Adrenal gland (tissue), 12 donors: ENCODE measurements around the gene TPM2. TPM values are rescaled to one million over a fixed set of nuclear protein-coding genes. Genes with fewer than 3 reads are reported as not detected.

Source experiments
- DNase-seq, 7 donors: peaks; one replicate each; pipeline ENCODE4 v3.0.0-alpha.2; 2019 to 2020
- H3K27ac ChIP-seq, 5 donors: fragments of 200-600 bp; sonication (generic) in 4 of 5; 1 replicate in 3 of 5; 2 replicates in 2 of 5; pipeline versions ENCODE4 v1.5.1 to v1.8.0; 2016 to 2020; ENCODE audit warnings: mild to moderate bottlenecking in 1 of 5
- H3K27me3 ChIP-seq: fragments of 200-600 bp; 2 replicates; pipeline ENCODE4 v1.8.0; 2021
- H3K36me3 ChIP-seq, 2 donors: fragments of 200-600 bp; replicated peaks in 1 of 2; 1 replicate in 1 of 2; 2 replicates in 1 of 2; pipeline versions ENCODE4 v1.5.1 to v1.8.0; 2018 to 2022
- H3K4me1 ChIP-seq, 2 donors: fragments of 200-600 bp; replicated peaks in 1 of 2; 1 replicate in 1 of 2; 2 replicates in 1 of 2; pipeline versions ENCODE4 v1.5.1 to v1.8.0; 2018 to 2021
- H3K4me3 ChIP-seq, 4 donors: fragments of 200-600 bp; sonication (generic) in 3 of 4; one replicate each; pipeline ENCODE4 v1.5.1; 2016 to 2018
- H3K9me3 ChIP-seq, 3 donors: fragments of 200-600 bp; sonication (generic) in 1 of 3; replicated peaks in 1 of 3; 1 replicate in 2 of 3; 2 replicates in 1 of 3; pipeline versions ENCODE4 v1.5.1 to v1.8.0; 2016 to 2021
- POLR2A ChIP-seq, 2 donors: fragments of 450-650 bp; IDR thresholded peaks; one replicate each; pipeline ENCODE4 v1.6.1; 2017; ENCODE audit warnings: antibody characterized with exemption in 2 of 2, mild to moderate bottlenecking in 2 of 2, moderate library complexity in 1 of 2
- WGBS, 4 donors: extraction: QIAGEN DNeasy Blood & Tissue Kit in 2 of 4; methylation state at CpG; one replicate each; pipeline versions ENCODE4 v1.1.5 to v1.1.7; 2013 to 2017; 5-methylcytosine and 5-hydroxymethylcytosine counted together
- intact Hi-C, 2 donors: fragments of 100-400 bp; cut with DNase I; formaldehyde crosslinking; loops; one replicate each; pipeline versions ENCODE4 v1.14.1 to v1.15.0; 2022 to 2023
- polyA plus RNA-seq, 3 donors: library from polyadenylated mRNA; stranded (reverse); fragments of 200-250 nt in 2 of 3; fragments of 350-450 nt in 1 of 3; fragmentation: Illumina TruSeq in 1 of 3; extraction: RNeasy Lipid Tissue Mini Kit (QIAGEN cat#74804) in 1 of 3; gene quantifications; one replicate each; pipeline ENCODE4 v1.2.3, GENCODE V29; 2013 to 2014
- total RNA-seq, 9 donors: library from RNA; depleted of rRNA in 4 of 9; stranded (reverse); fragments of >200 nt in 4 of 9; fragments of 120-200 nt in 1 of 9; fragmentation: NEBNext Ultra II Directional in 1 of 9; extraction: Animal tissue kit (Norgen Biotek cat#: 25700) in 1 of 9; gene quantifications; one replicate each; pipeline versions ENCODE4 v1.1.0 to v1.2.4, GENCODE V29; 2013 to 2023
- TF ChIP-seq, protein P1 (sequence below), 6 experiments: fragments of 450-650 bp in 4 of 6; fragments of 200-600 bp in 2 of 6; sonication (generic) in 1 of 6; IDR thresholded peaks; 1 replicate in 5 of 6; 2 replicates in 1 of 6; pipeline versions ENCODE4 v1.5.1 to v1.8.0; 2016 to 2021; ENCODE audit warnings: antibody characterized with exemption in 6 of 6, mild to moderate bottlenecking in 2 of 6, moderate library complexity in 1 of 6
- donor health status: healthy with polysubstance abuse.
- donor health status: Bipolar disorder and iron deficiency.
- donor health status: DM: yes; HTN: yes; CAD: no.
- donor health status: DM: no; HTN: no; CAD: no.
- donor health status: DM: no; HTN: no; CAD: no.
- donor health status: DM: yes; HTN: yes; CAD: no.

TPM2 gene
- total and polyA plus RNA-seq, 12 donors, result 188 to 1,472 (median 397) TPM

DNA sequence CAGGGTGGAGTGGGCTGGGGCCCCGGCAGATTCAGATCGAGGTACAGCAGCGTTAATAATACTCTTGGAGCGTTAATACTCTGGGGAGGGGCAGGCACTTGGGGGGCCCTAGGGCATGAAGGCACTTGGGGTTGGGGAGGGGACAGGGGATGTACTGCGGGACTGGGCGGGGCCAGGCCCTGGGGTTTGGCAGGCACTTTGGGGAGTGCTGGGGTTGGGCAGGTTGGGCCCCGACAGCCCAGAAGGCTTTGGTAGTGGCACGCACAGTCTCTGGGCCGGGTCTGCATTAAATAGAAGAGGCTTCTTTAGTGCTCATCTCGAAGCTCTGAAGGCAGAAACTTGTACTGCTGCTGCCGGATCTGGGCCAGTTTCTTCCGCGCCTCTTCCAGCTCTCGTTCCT, 7.8 kb upstream of the TPM2 start:
- H3K36me3 ChIP-seq, result peaks cover 0 to 67% of the 10 kb centered on the region in 2 donors
- DNase-seq, result no peak

DNA sequence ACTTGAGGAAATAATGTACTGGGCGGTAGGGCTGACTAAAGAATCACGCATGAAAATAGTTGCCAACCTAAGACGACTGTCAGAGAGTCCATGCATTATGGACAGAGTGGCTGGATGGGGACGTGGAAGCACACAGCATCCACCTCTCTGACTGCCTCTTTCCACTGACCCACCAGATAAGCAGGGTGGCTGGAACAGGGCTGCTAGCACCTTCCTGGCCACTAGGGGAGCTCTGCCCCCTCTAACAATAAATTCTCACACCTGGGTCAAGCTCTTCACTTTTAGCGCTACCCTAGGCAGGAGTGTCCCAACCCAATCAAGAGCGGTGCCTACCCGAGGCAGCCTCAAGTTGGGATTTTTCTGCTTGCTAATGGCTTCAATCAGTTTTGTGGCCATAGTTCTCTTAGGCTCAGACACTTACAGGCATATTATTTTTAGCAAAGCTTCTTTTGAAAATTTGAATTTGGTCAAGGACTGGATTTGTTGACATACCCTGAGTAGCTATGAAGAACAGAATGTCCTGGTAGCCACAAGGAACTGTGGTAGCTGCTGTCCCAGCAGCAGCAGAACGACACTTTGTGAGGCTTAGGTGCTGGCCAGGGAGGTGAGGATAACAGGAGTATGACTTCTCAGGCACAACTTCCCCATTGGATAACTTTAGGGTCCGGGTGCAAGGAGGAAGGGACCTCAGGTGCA, 6.9 kb upstream of the TPM2 start:
- peaks cover 19 to 45% of the 10 kb centered on the region in 2 donors for H3K4me1 ChIP-seq
- H3K27ac ChIP-seq, result peak overlapping the region in 3 of 5 donors; percentile 17 to 74 (median 74)
- no peak overlapping the region for H3K4me3 ChIP-seq
- DNase-seq, result peak; percentile 64 to 85 (median 71)
- intact Hi-C loops, result loop anchor here in 1 of 2 donors (5.0 kb wide), 1 partner anchor 34 kb away; no protein-coding TSS in a partner anchor
- WGBS, 4 donors, result 30 to 37% (median 33%) methylated on average over 9 of the region's 9 CpGs
- TF ChIP-seq, protein P1, sequence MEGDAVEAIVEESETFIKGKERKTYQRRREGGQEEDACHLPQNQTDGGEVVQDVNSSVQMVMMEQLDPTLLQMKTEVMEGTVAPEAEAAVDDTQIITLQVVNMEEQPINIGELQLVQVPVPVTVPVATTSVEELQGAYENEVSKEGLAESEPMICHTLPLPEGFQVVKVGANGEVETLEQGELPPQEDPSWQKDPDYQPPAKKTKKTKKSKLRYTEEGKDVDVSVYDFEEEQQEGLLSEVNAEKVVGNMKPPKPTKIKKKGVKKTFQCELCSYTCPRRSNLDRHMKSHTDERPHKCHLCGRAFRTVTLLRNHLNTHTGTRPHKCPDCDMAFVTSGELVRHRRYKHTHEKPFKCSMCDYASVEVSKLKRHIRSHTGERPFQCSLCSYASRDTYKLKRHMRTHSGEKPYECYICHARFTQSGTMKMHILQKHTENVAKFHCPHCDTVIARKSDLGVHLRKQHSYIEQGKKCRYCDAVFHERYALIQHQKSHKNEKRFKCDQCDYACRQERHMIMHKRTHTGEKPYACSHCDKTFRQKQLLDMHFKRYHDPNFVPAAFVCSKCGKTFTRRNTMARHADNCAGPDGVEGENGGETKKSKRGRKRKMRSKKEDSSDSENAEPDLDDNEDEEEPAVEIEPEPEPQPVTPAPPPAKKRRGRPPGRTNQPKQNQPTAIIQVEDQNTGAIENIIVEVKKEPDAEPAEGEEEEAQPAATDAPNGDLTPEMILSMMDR (IDR thresholded peaks at IDR 0.05), result peak; percentile 72 to 85 (median 84)
- no peak for TF ChIP-seq POLR2A (IDR thresholded peaks at IDR 0.05)
- no peaks in the 10 kb centered on the region for H3K27me3 ChIP-seq
- H3K36me3 ChIP-seq, result peaks cover 0 to 59% of the 10 kb centered on the region in 2 donors
- H3K9me3 ChIP-seq, result no peaks in the 10 kb centered on the region

More for the DNA sequence above, 7.8 kb upstream of the TPM2 start:
- Histone ChIP-seq H3K4me1 (peaks cover 19 to 44% of the 10 kb centered on the region in 2 donors), H3K4me3 (no peak overlapping the region), H3K9me3 (no peaks in the 10 kb centered on the region), H3K27ac (peak overlapping the region in 3 of 5 donors; percentile 17 to 80 (median 74)), H3K27me3 (no peaks in the 10 kb centered on the region)
- TF ChIP-seq POLR2A (IDR thresholded peaks at IDR 0.05), result no peak
- TF ChIP-seq, protein P1 (IDR thresholded peaks at IDR 0.05), result no peak
- WGBS, 4 donors, result 72 to 82% (median 79%) methylated on average over 14 of the region's 14 CpGs
- intact Hi-C loops, result loop anchor here in 1 of 2 donors (5.0 kb wide), 1 partner anchor 35 kb away; no protein-coding TSS in a partner anchor

DNA sequence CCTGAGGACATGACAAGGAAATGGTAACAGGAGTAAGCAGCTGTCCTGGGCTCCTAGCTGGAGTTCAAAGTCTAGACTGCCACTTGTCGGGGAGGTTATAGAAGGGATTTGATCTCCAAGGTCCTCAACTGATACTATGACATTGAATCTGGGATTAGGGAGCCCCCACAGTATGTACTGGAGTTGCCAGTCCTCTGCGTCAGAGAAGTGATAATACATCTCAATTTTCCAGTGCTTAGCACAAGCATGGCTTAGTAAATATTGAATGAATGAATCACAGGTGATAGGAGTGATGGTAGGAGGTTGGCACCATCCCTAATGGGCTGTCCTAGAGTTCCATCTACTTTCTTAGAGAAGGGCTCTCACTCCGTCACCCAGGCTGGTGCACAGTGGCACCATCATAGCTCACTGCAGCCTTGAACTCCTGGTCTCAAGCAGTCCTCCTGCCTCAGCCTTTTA, 6.2 kb upstream of the TPM2 start:
- H3K36me3 ChIP-seq, result peaks cover 0 to 52% of the 10 kb centered on the region in 2 donors
- peak in 2 of 7 donors; percentile 41 to 65 for DNase-seq
- peaks cover 19 to 47% of the 10 kb centered on the region in 2 donors for H3K4me1 ChIP-seq
- H3K27me3 ChIP-seq, result no peaks in the 10 kb centered on the region
- intact Hi-C loops, result loop anchor here in 1 of 2 donors (5.0 kb wide), 1 partner anchor 34 kb away; no protein-coding TSS in a partner anchor
- H3K9me3 ChIP-seq, result no peaks in the 10 kb centered on the region
- TF ChIP-seq POLR2A (IDR thresholded peaks at IDR 0.05), result no peak
- TF ChIP-seq, protein P1 (IDR thresholded peaks at IDR 0.05), result no peak
- H3K4me3 ChIP-seq, result no peak overlapping the region
- 59 to 79% (median 63%) methylated on average over 3 of the region's 3 CpGs for WGBS, 4 donors
- H3K27ac ChIP-seq, result peak overlapping the region in 2 of 5 donors; percentile 74

DNA sequence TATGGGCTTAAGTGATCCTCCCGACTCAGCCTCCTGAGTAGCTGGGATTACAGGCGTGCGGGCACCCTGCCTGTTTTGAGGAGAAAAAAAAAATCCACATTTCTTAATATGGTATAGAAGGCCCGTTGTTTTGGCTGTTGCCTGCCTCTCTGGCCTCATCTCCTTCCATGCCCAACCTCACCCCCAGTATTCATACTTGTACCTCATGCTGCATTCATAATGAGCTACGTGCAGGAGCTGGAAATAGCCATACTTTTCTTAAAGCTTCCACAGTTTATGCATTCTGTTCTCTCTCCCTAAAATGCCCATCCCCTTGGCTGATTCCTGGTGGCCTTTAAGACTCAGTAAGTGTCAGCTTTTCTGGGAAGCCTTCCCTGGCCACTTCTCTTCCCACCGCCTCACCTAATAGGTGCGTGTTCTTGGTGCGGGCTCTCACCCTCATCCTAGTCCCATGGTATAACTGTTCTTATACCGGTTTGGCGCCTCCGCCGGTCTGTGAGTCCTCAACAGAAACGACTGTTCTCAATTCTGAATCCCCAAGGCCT, 2.1 kb upstream of the TPM2 start:
- H3K27me3 ChIP-seq, result no peaks in the 10 kb centered on the region
- H3K4me3 ChIP-seq, result no peak overlapping the region
- peak overlapping the region in 4 of 5 donors; percentile 79 to 93 (median 91) for H3K27ac ChIP-seq
- WGBS, 4 donors, result 77 to 87% (median 83%) methylated on average over 13 of the region's 13 CpGs
- intact Hi-C loops, result loop anchor here in 1 of 2 donors (5.0 kb wide), 1 partner anchor 35 kb away; no protein-coding TSS in a partner anchor
- H3K36me3 ChIP-seq, result peaks cover 0 to 10% of the 10 kb centered on the region in 2 donors
- H3K9me3 ChIP-seq, result no peaks in the 10 kb centered on the region
- DNase-seq, result no peak
- TF ChIP-seq, protein P1 (IDR thresholded peaks at IDR 0.05), result no peak
- TF ChIP-seq POLR2A (IDR thresholded peaks at IDR 0.05), result no peak
- H3K4me1 ChIP-seq, result peaks cover 24 to 41% of the 10 kb centered on the region in 2 donors
